ENCODE measurements around the gene CDH4.

The CDH4 gene

GRCh38 chr20:61394088-61394799, 142.2 kb downstream of the CDH4 start:
- TF ChIP-seq ZBTB7A (IDR thresholded peaks at IDR 0.05; ENCODE audit: low read depth): no peak
- no peak for TF ChIP-seq TCF12 (IDR thresholded peaks at IDR 0.05; ENCODE audit: low read depth)
- no peak for TF ChIP-seq CEBPB (IDR thresholded peaks at IDR 0.05)
- no peak for TF ChIP-seq RAD21 (IDR thresholded peaks at IDR 0.05; ENCODE audit: low read depth)
- no peak for TF ChIP-seq REST (IDR thresholded peaks at IDR 0.05; ENCODE audit: low read depth)
- TF ChIP-seq FOXM1 (IDR thresholded peaks at IDR 0.05; ENCODE audit: borderline replicate concordance, low read depth): no peak
- TF ChIP-seq NFIC (IDR thresholded peaks at IDR 0.05): no peak
- TF ChIP-seq TAF1 (IDR thresholded peaks at IDR 0.05; ENCODE audit: low read depth): no peak
- TF ChIP-seq EP300 (IDR thresholded peaks at IDR 0.05; ENCODE audit: borderline replicate concordance): no peak
- TF ChIP-seq, protein P1, sequence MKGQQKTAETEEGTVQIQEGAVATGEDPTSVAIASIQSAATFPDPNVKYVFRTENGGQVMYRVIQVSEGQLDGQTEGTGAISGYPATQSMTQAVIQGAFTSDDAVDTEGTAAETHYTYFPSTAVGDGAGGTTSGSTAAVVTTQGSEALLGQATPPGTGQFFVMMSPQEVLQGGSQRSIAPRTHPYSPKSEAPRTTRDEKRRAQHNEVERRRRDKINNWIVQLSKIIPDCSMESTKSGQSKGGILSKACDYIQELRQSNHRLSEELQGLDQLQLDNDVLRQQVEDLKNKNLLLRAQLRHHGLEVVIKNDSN (IDR thresholded peaks at IDR 0.05): no peak
- TF ChIP-seq YY1 (IDR thresholded peaks at IDR 0.05; ENCODE audit: low read depth): no peak
- no peak for TF ChIP-seq MAX (IDR thresholded peaks at IDR 0.05)
- no peak for TF ChIP-seq TEAD4 (IDR thresholded peaks at IDR 0.05)
- no peak for TF ChIP-seq CREB1 (IDR thresholded peaks at IDR 0.05; ENCODE audit: low read depth)

DNA sequence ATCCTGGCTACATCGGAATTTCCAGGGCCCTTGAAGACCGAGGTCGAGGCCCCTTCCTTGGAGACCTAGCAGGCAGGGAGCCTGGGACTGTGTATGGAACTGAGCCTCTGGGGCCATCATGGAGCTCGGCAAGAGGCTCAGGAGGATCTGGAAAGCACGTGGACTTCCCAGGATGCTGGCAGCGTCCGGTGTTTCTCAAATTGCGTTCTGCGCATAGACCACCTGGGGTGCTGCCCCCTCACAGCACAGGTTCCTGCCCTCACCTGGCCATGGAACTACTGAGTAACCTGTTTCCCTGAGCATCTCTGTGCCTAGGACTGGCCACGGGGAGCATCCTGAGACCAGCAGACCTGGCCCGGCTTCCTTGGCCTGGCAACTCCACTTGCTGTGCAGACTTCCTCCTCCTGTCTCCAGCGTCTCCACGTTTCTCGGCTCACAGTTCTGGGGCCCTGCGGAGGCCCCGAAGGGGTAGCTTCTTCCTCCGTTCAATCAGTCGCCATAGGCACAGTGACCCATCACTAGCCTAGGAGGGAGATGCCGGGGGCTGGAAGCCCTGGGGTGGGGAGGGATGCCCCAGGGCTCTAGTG, 144.3 kb downstream of the CDH4 start:
- TF ChIP-seq CEBPB (IDR thresholded peaks at IDR 0.05) (no peak), TCF12 (IDR thresholded peaks at IDR 0.05; ENCODE audit: low read depth) (no peak), EP300 (IDR thresholded peaks at IDR 0.05; ENCODE audit: borderline replicate concordance) (no peak), MAX (IDR thresholded peaks at IDR 0.05) (no peak), CREB1 (IDR thresholded peaks at IDR 0.05; ENCODE audit: low read depth) (no peak), TEAD4 (IDR thresholded peaks at IDR 0.05) (no peak), FOXM1 (IDR thresholded peaks at IDR 0.05; ENCODE audit: borderline replicate concordance, low read depth) (no peak), ZBTB7A (IDR thresholded peaks at IDR 0.05; ENCODE audit: low read depth) (no peak)

GRCh38 chr20:61397146-61397545, 145.1 kb downstream of the CDH4 start:
- no peak for TF ChIP-seq TAF1 (IDR thresholded peaks at IDR 0.05; ENCODE audit: low read depth)
- TF ChIP-seq RAD21 (IDR thresholded peaks at IDR 0.05; ENCODE audit: low read depth): no peak
- TF ChIP-seq, protein P1 (IDR thresholded peaks at IDR 0.05): no peak
- no peak for TF ChIP-seq REST (IDR thresholded peaks at IDR 0.05; ENCODE audit: low read depth)
- no peak for TF ChIP-seq CREB1 (IDR thresholded peaks at IDR 0.05; ENCODE audit: low read depth)
- TF ChIP-seq TEAD4 (IDR thresholded peaks at IDR 0.05): no peak
- no peak for TF ChIP-seq CEBPB (IDR thresholded peaks at IDR 0.05)

GRCh38 chr20:61397790-61398189, 145.7 kb downstream of the CDH4 start:
- TF ChIP-seq EP300 (IDR thresholded peaks at IDR 0.05; ENCODE audit: borderline replicate concordance) (no peak), TCF12 (IDR thresholded peaks at IDR 0.05; ENCODE audit: low read depth) (no peak), MAX (IDR thresholded peaks at IDR 0.05) (no peak), TEAD4 (IDR thresholded peaks at IDR 0.05) (no peak), NFIC (IDR thresholded peaks at IDR 0.05) (no peak), YY1 (IDR thresholded peaks at IDR 0.05; ENCODE audit: low read depth) (no peak), ZBTB7A (IDR thresholded peaks at IDR 0.05; ENCODE audit: low read depth) (no peak), CEBPB (IDR thresholded peaks at IDR 0.05) (no peak), FOXM1 (IDR thresholded peaks at IDR 0.05; ENCODE audit: borderline replicate concordance, low read depth) (no peak), EGR1 (IDR thresholded peaks at IDR 0.05) (no peak), TAF1 (IDR thresholded peaks at IDR 0.05; ENCODE audit: low read depth) (no peak), RAD21 (IDR thresholded peaks at IDR 0.05; ENCODE audit: low read depth) (no peak), REST (IDR thresholded peaks at IDR 0.05; ENCODE audit: low read depth) (no peak), CREB1 (IDR thresholded peaks at IDR 0.05; ENCODE audit: low read depth) (no peak)
- TF ChIP-seq, protein P1 (IDR thresholded peaks at IDR 0.05): no peak

All from Ishikawa (cell line).